Vagina (tissue), 2 donors: Measurements from ENCODE around the gene UBA6. TPM values are rescaled to one million over a fixed set of nuclear protein-coding genes. Genes with fewer than 3 reads are reported as not detected.

ENCODE experiments used
- DNase-seq, 2 donors: peaks; one replicate each; pipeline ENCODE4 v3.0.0-alpha.2; 2017; ENCODE audit errors: extremely low spot score in 2 of 2
- H3K27ac ChIP-seq: fragments of 200-600 bp; sonication (generic); one replicate; pipeline ENCODE4 v1.5.1; 2019
- H3K27me3 ChIP-seq: fragments of 200-600 bp; sonication (generic); one replicate; pipeline ENCODE4 v1.5.1; 2019
- H3K36me3 ChIP-seq, 2 donors: fragments of 200-600 bp; sonication (generic); one replicate each; pipeline ENCODE4 v1.5.1; 2017 to 2019
- H3K4me1 ChIP-seq: fragments of 200-600 bp; sonication (generic); one replicate; pipeline ENCODE4 v1.5.1; 2019
- H3K4me3 ChIP-seq, 2 donors: fragments of 200-600 bp; sonication (generic); 1 replicate in 1 of 2; 2 replicates in 1 of 2; pipeline ENCODE4 v1.5.1; 2016 to 2019
- H3K9me3 ChIP-seq: fragments of 200-600 bp; sonication (generic); one replicate; pipeline ENCODE4 v1.5.1; 2019
- CTCF ChIP-seq, 3 experiments: fragments of 450-650 bp in 2 of 3; fragments of 200-600 bp in 1 of 3; sonication (generic) in 1 of 3; IDR thresholded peaks; one replicate each; pipeline ENCODE4 v1.5.1; 2017 to 2019; ENCODE audit warnings: antibody characterized with exemption in 3 of 3, mild to moderate bottlenecking in 2 of 3, moderate library complexity in 2 of 3
- POLR2A ChIP-seq, 2 donors: fragments of 450-650 bp; IDR thresholded peaks; one replicate each; pipeline ENCODE4 v1.6.1; 2017; ENCODE audit warnings: antibody characterized with exemption in 2 of 2, mild to moderate bottlenecking in 2 of 2, moderate library complexity in 2 of 2
- POLR2AphosphoS5 ChIP-seq, 2 donors: sonication (generic); formaldehyde crosslinking; IDR thresholded peaks; one replicate each; pipeline ENCODE4 v1.9.0; 2017; ENCODE audit warnings: antibody characterized with exemption in 2 of 2, mild to moderate bottlenecking in 2 of 2, low read depth in 1 of 2; ENCODE audit not compliant: insufficient read depth in 1 of 2
- intact Hi-C: fragments of 100-400 bp; cut with DNase I; formaldehyde crosslinking; loops from one replicate; pipeline ENCODE4 v1.15.1; 2023
- small RNA-seq: library from RNA; depleted of rRNA; stranded (forward); fragments of <200 nt; gene quantifications from one replicate; pipeline ENCODE3, GENCODE V24; 2016
- total RNA-seq: library from RNA; depleted of rRNA; stranded (reverse); fragments of >200 nt; gene quantifications from one replicate; pipeline ENCODE4 v1.2.3, GENCODE V29; 2016

The UBA6 gene
- total RNA-seq, 1 donor from 2014 or later = 36.3 TPM

GRCh38 chr4:67568820-67569219 is 132.1 kb downstream of the UBA6 start:
- no peaks in the 10 kb centered on the region for H3K27me3 ChIP-seq
- no peak for DNase-seq
- intact Hi-C loops = no loop called here
- no peak overlapping the region for H3K4me3 ChIP-seq
- no peaks in the 10 kb centered on the region for H3K9me3 ChIP-seq
- no peak overlapping the region for H3K27ac ChIP-seq
- H3K4me1 ChIP-seq = no peaks in the 10 kb centered on the region
- TF ChIP-seq CTCF (IDR thresholded peaks at IDR 0.05) (no peak), POLR2A (IDR thresholded peaks at IDR 0.05) (no peak), POLR2AphosphoS5 (IDR thresholded peaks at IDR 0.05; ENCODE audit: insufficient read depth in 1 of 2, low read depth in 1 of 2) (peak in 1 of 2 donors; percentile 46)
- H3K36me3 ChIP-seq = no peaks in the 10 kb centered on the region

GRCh38 chr4:67566335-67566734 is 134.6 kb downstream of the UBA6 start:
- no peak overlapping the region for H3K27ac ChIP-seq
- TF ChIP-seq POLR2AphosphoS5 (IDR thresholded peaks at IDR 0.05; ENCODE audit: insufficient read depth in 1 of 2, low read depth in 1 of 2) (no peak), CTCF (IDR thresholded peaks at IDR 0.05) (no peak), POLR2A (IDR thresholded peaks at IDR 0.05) (no peak)
- no peak overlapping the region for H3K4me3 ChIP-seq
- no peaks in the 10 kb centered on the region for H3K4me1 ChIP-seq
- DNase-seq = no peak
- no peaks in the 10 kb centered on the region for H3K27me3 ChIP-seq
- H3K36me3 ChIP-seq = no peaks in the 10 kb centered on the region
- intact Hi-C loops = no loop called here
- no peaks in the 10 kb centered on the region for H3K9me3 ChIP-seq

DNA sequence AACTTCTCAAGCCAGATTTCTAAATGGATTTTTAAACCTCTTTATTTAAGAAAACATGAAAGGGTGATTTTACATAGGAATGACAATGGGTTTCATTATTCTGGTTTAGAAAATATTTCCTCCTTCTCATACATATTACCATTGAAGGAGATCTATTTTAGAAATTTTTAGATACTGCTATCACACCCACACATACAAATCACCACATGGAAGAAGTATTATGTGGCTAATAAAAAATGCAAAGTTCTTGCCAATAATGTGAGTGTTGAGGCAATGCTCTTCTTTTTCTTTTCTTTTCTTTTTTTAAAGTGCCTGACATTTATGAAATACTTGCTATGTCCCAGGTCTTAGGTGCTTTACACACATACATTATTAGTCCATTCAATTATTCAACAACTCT is 135.7 kb downstream of the UBA6 start:
- Histone ChIP-seq H3K4me1 (no peaks in the 10 kb centered on the region), H3K4me3 (no peak overlapping the region), H3K36me3 (no peaks in the 10 kb centered on the region), H3K9me3 (no peaks in the 10 kb centered on the region), H3K27me3 (no peaks in the 10 kb centered on the region), H3K27ac (no peak overlapping the region)
- intact Hi-C loops = no loop called here
- DNase-seq = no peak
- no peak for TF ChIP-seq CTCF (IDR thresholded peaks at IDR 0.05)
- TF ChIP-seq POLR2A (IDR thresholded peaks at IDR 0.05) = no peak
- TF ChIP-seq POLR2AphosphoS5 (IDR thresholded peaks at IDR 0.05; ENCODE audit: insufficient read depth in 1 of 2, low read depth in 1 of 2) = no peak

Small RNAs within 50 kb of the gene (small RNA-seq; reads per million reads assigned to genes)
- gene AC096720.1 (not detected), gene RF00091 (not detected)

Other genes starting within 250 kb of the UBA6 start
- 24.6 TPM for gene CENPC, start 155.7 kb downstream of the UBA6 start, total RNA-seq
- not detected for gene STAP1, start 142.4 kb downstream of the UBA6 start, total RNA-seq
- not detected for gene GNRHR, start 53.2 kb upstream of the UBA6 start, total RNA-seq
- 72.4 TPM for gene TMPRSS11D, start 182.8 kb upstream of the UBA6 start, total RNA-seq